Measurements from ENCODE around the gene PPP1R13B. TPM values are rescaled to one million over a fixed set of nuclear protein-coding genes. Genes with fewer than 3 reads are reported as not detected.

The PPP1R13B gene, protein sequence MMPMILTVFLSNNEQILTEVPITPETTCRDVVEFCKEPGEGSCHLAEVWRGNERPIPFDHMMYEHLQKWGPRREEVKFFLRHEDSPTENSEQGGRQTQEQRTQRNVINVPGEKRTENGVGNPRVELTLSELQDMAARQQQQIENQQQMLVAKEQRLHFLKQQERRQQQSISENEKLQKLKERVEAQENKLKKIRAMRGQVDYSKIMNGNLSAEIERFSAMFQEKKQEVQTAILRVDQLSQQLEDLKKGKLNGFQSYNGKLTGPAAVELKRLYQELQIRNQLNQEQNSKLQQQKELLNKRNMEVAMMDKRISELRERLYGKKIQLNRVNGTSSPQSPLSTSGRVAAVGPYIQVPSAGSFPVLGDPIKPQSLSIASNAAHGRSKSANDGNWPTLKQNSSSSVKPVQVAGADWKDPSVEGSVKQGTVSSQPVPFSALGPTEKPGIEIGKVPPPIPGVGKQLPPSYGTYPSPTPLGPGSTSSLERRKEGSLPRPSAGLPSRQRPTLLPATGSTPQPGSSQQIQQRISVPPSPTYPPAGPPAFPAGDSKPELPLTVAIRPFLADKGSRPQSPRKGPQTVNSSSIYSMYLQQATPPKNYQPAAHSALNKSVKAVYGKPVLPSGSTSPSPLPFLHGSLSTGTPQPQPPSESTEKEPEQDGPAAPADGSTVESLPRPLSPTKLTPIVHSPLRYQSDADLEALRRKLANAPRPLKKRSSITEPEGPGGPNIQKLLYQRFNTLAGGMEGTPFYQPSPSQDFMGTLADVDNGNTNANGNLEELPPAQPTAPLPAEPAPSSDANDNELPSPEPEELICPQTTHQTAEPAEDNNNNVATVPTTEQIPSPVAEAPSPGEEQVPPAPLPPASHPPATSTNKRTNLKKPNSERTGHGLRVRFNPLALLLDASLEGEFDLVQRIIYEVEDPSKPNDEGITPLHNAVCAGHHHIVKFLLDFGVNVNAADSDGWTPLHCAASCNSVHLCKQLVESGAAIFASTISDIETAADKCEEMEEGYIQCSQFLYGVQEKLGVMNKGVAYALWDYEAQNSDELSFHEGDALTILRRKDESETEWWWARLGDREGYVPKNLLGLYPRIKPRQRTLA
- 3.8 and 10.8 TPM in 2 replicates for total RNA-seq

DNA sequence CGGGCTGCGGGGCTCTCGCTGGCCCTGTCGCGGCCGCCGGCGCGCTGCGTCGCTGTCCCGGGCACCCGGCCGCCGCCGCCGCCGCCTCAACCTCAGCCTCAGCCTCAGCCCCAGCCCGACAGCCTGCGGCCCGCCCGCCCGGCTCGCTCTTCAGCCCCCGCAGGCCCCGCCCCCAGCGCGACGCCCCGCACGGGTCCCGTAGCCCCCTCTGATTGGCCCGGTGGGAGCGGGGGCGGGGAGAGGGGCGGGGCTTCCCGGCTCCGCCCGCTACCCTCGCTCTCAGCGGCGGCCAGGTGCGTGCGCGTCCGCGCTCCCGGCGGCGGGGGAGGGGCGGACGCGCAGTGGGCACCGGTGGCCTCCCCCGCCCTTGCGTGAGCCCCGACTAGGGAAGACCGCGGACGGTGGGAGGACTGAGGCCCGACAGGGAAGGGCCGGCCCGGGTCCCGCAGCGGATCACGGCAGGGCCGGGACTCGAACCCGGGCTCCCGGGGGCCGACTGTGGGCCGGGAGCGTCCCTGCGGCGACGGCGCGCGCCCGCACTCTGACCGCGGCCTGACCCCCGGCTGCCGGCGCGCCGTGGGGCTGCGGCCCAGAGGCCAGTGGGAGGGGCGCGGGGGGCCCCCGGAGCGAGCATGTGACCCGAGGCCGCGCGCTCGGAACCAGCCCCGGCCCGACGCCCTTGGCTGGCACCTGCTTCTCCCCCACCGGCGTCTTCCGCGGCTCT, at the start of gene PPP1R13B:
TSS of gene PPP1R13B (minus strand) at position 125 of the 724 bp plus-strand sequence. CDS start 268 bp downstream, outside the sequence.

DNA sequence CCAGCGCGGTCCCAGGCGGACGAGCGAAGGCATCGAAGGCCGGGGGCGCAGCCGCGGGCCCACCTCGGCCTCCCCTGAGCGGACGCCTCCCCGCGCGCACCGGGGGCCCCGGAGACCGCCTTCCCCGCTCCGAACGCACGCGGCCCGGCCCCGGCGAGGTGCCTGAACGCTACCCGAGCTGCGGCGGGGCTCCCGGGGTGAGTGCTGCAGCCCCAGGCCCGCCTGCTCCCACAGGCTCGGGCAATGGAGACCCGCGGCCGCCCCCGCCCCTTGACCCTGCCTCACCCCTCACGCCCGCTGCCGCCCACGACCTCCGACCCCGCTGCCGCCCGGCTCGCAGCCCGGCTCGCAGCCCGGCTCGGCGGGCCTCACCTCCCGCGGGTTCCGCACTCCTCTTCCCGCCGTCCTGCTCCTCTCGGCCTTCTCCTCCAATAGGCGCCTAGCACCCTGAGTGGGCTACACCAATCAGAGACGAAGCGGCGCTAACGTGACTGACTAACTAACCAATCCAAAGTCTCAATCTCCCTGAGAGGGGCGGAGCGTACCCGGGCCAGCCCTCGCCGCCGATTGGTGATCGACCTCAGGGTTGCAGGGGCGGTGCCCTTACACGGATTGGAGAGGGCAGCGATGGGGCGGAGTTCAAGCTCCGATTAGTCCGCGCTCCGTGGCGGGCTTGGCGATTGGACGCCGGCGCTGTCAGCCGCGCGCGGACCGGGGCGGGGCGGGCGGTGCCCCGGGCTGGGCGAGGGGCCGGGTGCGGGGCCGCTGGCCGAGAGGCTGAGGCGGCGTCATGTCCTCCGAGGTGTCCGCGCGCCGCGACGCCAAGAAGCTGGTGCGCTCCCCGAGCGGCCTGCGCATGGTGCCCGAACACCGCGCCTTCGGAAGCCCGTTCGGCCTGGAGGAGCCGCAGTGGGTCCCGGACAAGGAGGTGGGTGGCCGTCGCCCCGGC, 132.0 kb downstream of the PPP1R13B start, which contains the start of the genes XRCC3 and ZFYVE21:
TSS of gene XRCC3 (minus strand) at position 400 of the 949 bp plus-strand sequence. CDS start 4,364 bp downstream, outside the sequence.
TSS of gene ZFYVE21 (plus strand) at position 759 of the 949 bp plus-strand sequence. CDS start at position 791, 32 bp downstream.

Other genes with a start within 250 kb of the PPP1R13B start
- 140 and 211 TPM in 2 replicates for gene KLC1, start 218.4 kb downstream of the PPP1R13B start, total RNA-seq
- 5.2 and 8.2 TPM in 2 replicates for gene XRCC3, start 132.1 kb downstream of the PPP1R13B start, total RNA-seq
- 56.0 and 60.8 TPM in 2 replicates for gene ZFYVE21, start 131.8 kb downstream of the PPP1R13B start, total RNA-seq
- gene TDRD9, start 80.9 kb upstream of the PPP1R13B start, total RNA-seq, result under 0.01 and 0.14 TPM in 2 replicates
- not detected in 2 replicates for gene RD3L, start 95.0 kb upstream of the PPP1R13B start, total RNA-seq
- gene ASPG, start 238.1 kb upstream of the PPP1R13B start, total RNA-seq, result under 0.01 and 0.71 TPM in 2 replicates

All from nasal cavity respiratory epithelium epithelial cell of viscerocranial mucosa (primary cell).